Heart left ventricle (tissue), 13 donors: ENCODE measurements around the gene METTL22.

Source experiments
- CTCF ChIP-seq, 12 donors: fragments of 200-600 bp; sonication (generic) in 4 of 12; IDR thresholded peaks; one replicate each; pipeline versions ENCODE4 v1.5.0 to v1.8.0; 2018 to 2022; ENCODE audit warnings: antibody characterized with exemption in 12 of 12, mild to moderate bottlenecking in 5 of 12
- POLR2A ChIP-seq, 2 donors: fragments of 450-650 bp; IDR thresholded peaks; one replicate each; pipeline ENCODE4 v1.6.1; 2017; ENCODE audit warnings: antibody characterized with exemption in 2 of 2, mild to moderate bottlenecking in 2 of 2, moderate library complexity in 2 of 2
- donor health status: ischemic (EF 13 %, LVEDD 7.1; RV severe dilation, severe dysfunction).
- donor health status: DM: no; HTN: yes; CAD: no.
- donor health status: DM: no; HTN: no; CAD: no.
- donor health status: ischemic (EF 25% LVEDD 6.9; RV normal size, moderate dysfunction).
- donor health status: ischemic (EF 25% LVEDD 5.7; RV mildly dilated, moderate dysfunction).
- donor health status: ischemic (EF 35%, LVEDD 5.7; RV mildly dilated, moderate dysfunction).
- donor health status: nonischemic (EF 11% LVEDD 7.7; RV severe dilation, severe dysfunction).
- donor health status: DM: yes; HTN: yes; CAD: no.
- donor health status: PGD.
- donor health status: ischemic (EF 29% LVEDD 5.4; RV normal size, mild dysfunction).
- donor health status: nonischemic (EF 23%, LVEDD 6.1; RV moderate dilation, normal function).

- TF ChIP-seq CTCF (IDR thresholded peaks at IDR 0.05) = no peak
- no peak for TF ChIP-seq POLR2A (IDR thresholded peaks at IDR 0.05)
Measured at GRCh38 chr16:8689686-8690085, 68.2 kb downstream of the METTL22 start.
